GM19455 (cell line): ENCODE data around the gene ABCC3.

ENCODE experiments used
- ATAC-seq: cut with Tn5 transposase; IDR thresholded peaks from one replicate; pipeline ENCODE4 v1.9.1; 2021; ENCODE audit not compliant: unreplicated experiment

ABCC3 gene

DNA sequence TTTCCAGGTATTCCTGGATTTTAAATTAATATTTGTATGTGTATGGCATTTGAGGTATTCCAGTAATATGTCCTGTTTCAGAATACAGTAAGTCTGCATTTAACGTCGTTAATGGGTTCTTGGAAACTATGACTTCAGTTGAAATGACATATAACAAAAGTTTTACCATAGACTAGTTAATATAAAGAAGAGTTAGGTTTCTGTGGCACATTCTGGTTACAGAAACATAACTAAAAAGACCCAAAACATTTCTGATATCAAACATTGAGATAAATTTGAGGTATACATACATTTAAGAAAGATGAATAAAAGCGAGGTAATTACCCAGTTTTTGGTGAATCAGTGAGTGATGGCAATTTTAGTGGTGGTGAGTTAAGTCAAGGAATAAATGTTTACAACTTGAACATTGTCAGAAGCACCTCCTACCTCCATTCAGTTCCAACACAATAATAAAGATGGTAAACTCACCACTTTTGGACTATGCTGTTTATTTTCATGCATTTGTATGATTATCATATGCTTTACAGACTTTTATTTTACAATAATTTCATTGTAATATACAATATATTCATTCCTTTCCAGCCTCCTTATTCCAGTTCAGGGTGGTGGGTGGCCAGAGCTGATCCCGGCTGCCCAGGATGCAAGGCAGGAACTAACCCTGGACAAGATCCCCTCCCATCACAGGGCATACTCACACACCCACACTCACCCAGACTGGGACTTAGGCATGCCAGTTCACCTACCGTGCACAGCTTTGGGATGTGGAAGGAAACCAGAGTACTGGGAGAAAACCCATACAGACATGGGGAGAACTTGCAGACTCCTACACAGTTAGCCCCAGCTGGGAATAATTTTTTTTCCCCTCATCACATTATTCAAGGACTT lies 94.4 kb downstream of the ABCC3 start:
- no peak for ATAC-seq

DNA sequence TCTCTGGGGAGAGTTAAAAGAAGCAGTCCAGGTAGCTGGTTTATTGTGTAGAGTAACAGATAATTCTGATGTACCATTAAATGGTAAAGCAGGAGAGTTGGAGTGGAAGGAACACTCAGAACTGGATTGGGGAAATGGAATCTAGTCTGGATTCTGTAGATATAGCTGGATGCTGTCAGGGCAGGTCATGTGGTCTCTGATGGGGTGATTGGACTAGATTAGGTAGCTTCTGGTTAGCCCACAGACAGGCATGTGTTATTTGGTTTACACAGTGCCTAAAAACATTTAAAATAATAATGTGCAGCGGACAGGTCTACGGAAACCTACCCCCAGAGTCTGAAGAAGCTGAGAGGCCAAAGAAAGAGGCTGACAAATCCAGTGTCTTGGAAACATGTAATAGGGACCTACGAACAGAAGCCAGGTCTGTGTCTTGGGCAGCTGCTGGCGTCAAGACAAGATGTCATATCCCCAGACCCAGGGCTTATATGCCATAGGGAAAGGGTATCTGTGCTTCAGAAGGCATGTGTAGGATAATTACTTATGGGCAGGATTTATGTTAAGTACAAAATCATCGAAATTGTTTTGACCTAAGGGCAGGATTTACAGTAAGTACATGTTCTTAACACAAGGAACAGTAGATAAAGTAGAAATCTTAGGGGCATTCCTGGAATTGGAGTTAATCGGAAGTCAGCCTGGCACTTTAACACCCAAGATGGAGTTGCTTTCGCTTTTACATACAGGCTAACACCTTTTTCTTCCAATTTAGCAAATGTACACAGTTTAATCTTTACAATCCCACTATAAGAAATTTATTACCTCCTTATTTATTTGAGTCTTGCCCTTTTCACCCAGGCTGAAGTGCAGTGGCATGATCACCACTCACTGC lies 97.1 kb downstream of the ABCC3 start:
- no peak for ATAC-seq

DNA sequence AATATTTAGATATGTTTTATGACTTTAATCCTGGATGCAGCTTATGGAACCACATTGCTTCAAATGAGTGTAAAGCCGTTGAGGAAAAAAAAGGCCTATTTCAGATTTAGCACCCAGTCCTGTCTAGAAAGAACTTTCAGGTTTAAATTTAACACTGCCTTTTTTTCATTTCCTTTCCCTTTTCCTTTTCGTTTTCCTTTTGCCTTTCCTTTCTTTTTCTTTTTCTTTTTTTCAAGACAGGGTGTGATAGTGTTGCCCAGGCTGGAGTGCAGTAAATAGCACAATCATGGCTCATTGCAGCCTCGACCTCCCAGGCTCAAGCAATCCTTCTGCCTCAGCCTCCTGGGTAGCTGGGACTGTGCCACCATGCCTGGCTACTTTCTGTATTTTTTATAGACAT lies 100.6 kb downstream of the ABCC3 start:
- ATAC-seq: no peak

DNA sequence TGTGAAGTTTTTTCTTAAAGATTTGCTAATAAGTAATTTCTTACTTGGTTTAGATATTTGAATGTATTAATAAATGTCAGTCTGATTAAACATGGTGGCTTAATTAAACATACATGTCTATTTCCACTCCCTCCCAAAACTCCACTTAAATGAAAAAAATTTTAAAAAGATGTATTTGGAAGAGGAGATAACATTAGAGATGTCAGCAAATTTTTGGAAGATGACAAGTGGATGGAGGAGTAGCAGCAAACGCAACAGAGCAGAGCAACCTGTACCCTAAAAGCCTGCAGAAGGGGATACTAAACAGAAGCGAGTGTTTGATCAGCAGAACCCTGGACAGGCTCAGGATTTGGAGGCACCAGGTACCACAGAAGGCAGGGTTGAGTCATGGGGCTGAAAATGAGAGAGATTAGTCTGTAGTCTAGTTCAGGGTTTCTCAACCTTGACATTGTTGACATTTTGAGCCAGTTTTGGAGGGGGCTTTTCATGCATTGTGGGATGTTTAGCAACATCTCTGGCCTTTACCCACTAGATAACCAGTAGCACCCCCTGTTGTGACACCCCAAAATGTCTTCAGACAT lies 102.5 kb downstream of the ABCC3 start:
- no peak for ATAC-seq

DNA sequence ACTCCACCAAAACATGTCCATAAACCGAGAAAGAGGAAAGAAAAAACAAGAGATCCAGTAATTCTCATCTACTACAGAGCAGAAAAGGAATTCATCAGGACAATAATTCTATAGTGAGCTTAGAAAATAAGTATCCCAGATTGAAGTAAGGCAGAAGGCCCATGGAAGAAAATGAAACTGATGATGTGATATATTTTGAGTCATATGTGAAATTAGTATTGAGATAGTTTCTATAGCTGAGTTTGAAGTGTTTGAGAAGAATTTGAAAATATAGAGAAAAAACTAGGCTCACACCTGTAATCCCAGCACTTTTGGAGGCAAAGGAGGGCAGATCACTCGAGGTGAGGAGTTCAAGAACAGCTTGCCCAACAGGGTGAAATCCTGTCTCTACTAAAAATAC lies 104.4 kb downstream of the ABCC3 start:
- no peak for ATAC-seq
